NCI-H2227 (cell line): ENCODE results near the gene KANSL1.

ENCODE experiments used
- DNase-seq: peaks from one replicate; lab custom pipeline; 2025; ENCODE audit not compliant: unreplicated experiment; lab: John Stamatoyannopoulos, UW

Gene KANSL1

DNA sequence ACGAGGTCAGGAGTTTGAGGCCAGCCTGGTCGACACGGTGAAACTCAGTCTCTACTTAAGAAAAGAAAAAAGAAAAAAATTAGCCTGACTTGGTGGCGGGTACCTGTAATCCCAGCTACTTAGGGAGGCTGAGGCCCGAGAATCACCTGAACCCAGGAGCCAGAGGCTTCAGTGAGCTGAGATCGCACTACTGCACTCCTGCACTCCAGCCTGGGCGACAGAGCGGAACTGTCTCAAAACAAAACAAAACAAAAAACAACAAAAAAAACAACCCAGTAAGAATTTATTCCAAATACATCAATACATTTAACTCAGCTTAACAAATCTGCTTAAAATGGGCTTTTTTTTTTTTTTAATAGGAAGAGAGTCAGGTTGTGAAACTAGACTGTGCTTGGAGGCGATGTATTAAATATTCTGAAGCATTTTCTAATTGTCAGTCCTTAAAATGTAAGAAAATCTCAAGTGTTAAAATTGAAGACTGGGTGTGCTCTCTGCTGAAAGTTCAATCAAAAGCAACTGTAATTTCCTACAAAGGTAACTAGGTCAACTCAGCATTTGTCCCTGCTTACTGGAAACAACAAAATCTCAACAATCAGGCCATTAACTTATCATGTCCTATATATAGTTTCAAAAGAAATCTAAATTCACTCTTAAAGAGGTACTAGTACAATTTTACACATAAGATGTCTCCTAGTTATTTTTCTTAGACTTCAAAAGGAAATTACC is 23.2 kb downstream of the KANSL1 start:
- DNase-seq, result no peak

DNA sequence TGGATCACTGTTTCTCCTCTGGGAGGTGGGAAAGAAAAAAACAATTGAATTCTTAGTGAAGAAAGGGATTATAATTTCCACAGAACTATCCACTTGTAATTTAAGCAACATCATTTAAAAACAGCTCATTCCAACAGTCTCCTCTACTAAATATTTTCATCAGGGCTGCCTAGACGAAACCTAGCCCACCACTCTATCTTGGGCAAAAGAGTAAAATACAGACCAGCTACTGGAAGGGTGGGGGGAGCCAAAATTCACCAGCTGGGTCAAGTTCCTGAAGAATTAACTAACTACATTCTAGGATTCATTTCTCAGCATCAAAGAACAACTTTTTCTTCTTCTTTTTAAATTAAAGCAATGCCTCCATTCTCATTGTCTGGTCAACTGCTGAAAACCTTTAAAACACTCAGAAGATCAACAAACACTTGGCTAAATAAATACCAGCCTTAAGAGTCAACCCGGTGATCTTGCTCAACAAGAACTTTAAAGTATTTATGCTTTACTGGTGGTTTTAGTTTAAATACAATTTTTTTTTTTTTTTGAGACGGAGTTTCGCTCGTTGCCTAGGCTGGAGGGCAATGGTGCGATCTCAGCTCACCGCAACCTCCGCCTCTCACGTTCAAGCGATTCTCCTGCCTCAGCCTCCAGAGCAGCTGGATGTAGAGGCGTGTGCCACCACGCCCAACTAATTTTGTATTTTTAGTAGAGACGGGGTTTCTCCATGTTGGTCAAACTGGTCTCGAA is 25.2 kb downstream of the KANSL1 start:
- DNase-seq, result no peak

DNA sequence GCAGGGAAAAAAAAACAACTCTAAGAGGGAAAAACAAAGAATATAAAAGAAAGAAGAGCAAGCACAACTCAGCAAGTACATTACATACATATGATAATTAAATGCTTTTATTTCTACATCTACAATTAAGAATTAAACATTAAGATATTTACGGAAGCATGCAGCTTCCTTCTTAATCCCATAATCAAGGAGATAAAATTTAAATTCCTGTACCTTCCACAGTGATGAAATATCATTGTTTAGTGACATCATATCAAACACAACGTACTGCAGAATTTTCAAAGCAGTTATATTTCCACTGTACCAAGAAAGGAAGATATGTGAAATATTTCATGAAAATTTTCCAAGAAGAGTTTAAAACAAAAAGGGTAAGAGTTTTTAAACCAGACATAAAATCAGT is 26.0 kb downstream of the KANSL1 start:
- no peak for DNase-seq

DNA sequence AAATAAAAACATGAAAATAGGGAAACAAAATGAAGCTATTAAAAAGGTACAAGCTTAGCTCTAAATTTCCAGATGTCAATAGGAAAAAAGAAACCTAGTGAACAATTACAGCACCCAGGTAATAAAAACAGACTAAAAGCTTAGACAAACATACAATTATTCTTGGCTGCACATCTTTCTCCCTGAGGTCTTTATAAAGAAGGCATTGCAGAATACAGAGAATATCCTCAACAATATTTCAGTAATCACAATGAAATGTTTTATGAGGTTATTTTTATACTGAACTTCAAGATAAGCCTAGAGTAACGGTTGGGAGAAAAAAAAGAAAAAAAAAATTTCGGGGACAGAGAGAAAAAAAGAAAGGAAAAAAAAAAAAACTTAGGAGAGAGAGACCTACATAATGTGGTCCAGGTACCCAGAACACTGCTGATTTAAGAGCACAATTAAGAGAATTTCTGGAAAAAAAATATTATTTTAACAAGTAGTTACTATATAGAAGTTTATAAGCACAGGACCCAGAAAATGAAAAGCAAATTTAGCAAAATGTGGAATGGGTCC is 26.5 kb downstream of the KANSL1 start:
- DNase-seq, result no peak

DNA sequence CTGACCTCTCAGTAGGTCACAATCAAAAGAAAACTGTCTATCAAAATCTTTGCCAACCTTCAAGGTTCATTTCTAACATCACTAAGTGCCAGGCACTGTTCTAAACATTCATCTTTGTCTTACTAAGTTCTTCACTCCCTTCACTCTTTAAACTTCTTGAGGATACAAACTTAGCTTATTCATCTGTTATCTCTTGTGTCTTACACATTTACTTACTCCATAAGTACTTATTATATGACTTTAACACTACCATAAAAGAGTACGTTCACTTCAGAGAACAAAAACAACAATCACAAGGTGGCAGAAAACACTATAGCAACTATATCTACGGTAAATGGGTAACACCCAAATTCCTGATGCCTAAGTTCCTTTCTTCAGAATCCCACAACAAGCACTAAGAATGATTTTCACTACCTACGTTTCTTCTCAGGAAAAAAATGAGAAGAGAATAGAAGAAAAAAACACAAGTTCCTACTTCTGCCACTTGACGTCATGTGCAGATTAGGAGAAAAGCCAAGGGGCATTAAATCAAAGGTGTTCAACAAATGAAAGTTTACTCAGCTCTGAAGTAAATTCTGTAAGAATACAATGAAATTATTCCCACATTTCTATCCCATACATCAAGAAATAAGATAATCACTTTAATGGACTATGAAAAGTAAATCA is 29.2 kb downstream of the KANSL1 start:
- DNase-seq, result no peak

DNA sequence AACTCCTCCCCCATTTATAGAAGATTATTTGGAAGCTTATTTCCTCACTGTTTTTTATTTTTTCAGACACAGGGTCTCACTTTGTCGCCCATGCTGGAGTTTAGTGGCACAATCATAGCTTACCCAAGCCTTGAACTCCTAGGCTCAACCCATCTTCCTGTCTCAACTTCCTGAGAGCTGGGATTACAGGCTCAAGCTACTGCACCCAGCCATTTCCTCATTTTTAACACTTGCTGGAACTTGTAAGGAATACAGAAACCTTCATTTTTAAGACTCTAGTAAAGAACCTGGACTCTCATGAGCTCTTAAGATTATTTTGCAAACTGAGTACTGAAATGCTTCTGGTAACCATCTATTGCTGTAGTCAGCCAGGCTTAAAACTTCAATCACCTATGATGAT is 29.9 kb downstream of the KANSL1 start:
- DNase-seq, result no peak

DNA sequence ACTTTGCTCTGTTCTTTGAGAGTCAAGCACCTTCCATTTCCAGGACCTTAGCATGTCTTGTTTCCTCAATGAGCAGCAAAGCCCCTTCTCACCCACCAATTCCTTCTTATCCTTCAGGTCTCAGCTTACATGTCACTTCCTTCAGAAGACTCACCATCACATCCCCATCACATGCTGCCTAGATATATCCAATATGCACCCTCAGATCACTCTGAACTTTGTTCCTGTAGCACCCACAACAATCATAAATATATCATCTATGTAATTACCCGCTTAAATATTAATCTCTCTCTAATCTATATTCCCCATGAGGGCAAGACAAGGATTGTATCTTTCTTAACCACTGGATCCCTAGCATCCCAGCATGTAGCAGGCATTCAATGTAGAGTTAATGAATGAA is 30.4 kb downstream of the KANSL1 start:
- no peak for DNase-seq

DNA sequence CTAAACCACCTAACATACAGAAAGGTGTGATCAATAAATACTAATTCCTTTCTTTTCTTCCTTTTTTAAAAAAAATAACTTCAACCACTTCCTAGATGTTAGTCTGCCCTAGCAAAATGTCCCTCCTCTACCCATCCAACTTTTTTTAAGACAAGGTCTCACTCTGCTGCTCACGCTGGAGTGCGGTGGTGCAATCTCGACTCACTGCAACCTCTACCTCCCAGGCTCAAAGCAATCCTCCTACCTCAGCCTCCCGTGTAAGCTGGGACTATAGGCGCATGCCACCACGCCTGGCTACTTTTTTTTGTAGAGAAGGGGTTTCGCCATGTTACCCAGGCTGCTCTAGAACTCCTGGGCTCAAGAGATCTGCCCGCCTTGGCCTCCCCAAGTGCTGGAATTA is 33.1 kb downstream of the KANSL1 start:
- no peak for DNase-seq

DNA sequence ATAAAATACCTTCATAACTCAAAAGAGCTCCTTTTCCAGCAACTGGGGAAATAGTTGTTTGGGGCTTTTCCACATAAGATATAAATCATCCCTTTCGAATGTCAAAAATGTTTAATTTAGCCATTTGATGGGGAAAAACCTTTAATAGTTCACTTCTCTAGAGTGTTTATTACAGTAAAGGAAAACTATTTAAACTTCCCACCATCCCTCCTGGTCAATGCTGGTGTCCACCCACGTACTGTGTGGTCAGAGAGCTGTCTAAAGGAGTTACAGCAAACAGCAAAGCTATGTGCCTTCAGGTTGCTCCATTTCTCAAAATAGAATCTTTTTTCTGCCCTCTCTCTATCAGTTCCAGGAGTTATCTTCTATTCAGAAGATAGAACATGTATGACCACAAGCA is 33.5 kb downstream of the KANSL1 start:
- no peak for DNase-seq

DNA sequence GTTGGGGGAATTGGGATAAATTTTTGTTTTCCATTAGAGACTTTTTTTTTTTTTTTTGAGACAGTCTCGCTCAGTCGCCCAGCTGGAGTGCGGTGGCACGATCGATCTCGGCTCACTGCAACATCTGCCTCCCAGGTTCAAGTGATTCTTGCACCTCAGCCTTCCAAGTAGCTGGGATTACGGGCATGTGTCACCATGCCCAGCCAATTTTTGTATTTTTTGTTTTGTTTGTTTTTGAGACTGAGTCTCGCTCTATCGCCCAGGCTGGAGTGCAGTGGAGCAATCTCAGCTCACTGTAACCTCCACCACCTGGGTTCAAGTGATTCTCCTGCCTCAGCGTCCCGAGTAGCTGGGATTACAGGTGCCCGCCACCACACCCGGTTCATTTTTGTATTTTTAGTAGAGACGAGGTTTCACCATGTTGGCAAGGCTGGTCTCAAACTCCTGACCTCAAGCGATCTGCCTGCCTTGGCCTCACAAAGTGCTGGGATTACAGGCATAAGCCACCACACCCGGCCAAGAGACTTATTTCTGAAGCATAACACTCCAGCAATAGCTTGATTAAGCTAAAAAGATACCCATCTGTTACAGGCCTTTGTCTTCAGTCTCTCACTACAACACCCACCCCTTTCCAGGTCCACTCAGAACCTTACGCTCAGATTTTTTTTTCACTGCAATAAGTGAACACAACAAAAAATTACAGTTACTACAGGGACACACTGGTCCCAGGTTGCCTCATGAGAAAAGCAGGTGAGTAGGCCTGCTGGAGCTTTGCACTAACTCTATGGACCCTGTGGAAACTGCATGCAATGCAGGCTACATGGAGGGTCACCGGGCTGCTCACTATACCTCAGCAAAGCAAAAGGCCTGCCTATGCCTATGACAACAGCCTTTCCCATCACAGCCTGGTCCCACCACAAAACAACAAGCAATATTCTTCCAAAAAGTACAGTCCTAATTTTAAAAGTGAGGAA is 34.6 kb downstream of the KANSL1 start:
- DNase-seq, result peak; percentile 29

DNA sequence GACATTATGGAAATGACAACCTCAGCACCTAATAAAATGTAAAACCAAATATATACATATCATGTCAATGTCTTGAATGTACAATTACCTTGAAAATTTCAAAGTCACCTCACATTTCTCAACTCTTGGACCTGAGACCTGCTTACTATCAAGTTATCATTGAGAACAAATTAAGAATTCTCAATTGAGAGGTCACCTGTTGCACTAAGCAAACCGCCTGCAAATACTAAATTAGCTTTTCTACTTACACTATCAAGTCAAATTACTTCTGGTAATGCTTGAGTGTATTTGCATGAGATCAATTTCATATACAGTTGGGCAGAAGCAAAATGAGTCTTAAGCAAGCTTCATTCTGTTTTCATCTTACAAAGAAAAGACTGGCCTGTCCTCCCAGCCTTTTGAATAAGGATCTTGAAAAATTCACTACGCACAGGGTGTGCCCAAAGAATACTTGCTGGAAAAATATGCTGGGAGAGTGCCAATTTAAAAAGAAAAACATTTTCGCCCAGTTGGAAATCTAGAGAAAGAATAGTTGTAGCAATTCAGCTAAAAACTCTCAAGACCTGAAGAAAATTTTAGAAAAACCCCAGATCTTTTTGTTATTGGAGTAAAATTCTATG is 35.7 kb downstream of the KANSL1 start:
- DNase-seq, result no peak

DNA sequence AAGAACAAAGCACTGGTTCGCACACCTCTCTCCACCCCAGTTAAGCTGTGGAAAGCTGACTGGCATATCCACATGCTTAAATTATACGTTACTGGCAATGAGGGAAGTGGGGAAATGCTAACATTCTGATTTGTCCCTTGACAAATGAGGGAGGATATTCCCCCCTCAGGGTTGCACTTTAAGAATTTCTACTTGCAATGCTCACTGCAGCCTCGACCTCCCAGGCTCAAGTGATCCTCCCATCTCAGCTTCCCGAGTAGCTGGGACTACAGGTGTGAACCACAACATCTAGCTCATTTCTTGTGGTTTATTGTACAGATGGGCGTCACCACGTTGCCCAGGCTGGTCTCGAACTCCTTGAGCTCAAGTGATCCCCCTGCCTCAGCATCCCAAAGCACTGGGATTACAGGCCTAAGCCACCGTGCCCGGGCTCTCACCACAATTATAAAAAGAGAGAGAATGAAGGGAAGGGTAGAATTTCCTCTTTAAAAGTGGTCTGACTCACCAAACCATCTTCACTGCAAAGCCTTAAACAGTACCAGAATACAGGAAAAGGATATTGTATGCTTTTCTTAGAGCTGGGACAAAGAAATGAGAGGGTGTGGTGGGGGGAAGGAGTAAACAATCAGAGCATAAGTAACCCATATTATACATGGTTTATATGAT is 38.9 kb downstream of the KANSL1 start:
- peak; percentile 27 for DNase-seq

DNA sequence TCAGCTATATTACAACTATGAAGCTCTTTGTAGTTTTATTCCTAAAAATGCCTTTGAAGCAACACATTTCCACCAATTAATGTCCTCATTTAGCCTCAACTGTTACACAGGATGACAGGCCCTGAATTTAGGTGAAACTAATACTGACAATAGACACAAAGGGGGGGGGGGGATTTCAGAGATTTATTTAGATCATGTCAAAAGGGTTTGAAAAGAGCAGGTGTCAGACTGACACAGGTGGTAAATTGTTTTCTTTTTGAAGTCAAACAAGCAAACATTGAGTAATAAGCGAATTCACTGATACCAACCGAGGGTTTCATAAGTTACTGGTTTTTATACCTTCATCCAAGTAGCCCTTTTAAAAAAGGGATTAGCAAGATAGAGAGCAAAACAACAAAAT is 40.8 kb downstream of the KANSL1 start:
- DNase-seq, result no peak

DNA sequence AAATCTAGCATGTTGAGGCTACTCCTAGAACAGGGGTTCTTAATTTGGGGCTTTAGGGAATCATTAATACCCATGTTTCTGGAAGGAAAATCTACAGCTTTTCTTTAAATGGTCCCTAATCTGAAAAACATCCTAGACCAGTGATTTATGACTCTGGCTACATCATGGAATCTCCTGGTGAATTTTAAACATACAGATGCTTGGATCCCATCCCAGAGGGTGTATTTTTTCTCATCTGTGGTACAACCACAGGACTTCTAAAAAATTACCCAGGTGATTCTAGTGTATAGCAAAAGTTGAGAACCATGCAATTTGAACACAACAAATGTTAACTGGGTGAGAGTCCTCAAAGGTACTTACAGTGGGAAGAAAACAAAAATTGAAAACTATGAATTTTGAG is 41.5 kb downstream of the KANSL1 start:
- DNase-seq, result no peak

DNA sequence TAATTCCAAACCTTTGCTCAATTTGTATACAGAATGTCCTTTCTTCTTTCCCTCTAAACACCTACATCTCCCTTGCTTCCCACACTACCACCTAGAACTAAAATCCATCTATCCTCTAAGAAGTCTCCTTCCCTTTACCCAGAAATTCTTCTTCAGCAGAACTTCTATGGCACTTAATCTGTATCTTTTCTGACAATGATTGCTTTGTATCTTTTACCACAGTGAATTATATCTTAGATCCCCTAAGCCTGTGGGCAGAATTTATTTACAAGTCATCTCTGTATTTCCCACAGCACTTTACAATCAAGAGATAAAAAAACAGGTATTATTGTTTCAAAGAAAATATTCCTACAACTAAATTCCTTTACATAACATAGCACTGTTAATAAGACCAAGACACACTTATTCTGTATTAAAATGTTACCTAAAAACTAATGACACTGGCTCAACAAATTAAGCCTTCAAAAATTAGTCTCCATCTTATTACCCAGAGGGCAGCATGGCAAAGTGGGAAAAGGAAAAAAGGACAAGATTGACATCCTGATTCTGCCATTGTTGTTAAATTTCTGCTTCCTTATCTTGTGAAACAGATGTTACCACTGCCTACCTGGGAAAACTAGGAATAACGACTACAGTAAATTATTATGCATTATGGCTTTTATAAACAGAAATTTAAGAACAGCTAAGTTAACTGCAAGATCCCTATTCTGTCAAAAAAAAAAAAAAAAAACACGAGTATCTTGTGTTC is 42.8 kb downstream of the KANSL1 start:
- DNase-seq, result no peak

DNA sequence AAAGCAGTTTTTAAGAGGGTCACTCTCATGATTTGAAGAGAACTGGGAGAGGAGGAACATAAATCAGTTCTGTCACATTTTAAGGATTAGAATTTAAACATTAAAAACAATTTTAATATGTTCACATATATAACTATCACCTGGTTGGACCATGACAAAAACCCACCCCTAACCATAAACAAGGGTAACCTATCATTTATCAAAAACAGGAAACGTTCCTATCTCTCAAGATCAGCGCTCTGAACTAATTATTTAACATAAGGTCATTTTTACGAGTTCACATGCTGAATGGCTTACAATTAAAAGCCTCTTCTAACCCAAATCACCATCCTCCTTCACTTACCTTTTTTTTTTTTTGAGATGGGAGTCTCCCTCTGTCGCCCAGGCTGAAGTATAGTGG is 45.0 kb downstream of the KANSL1 start:
- DNase-seq, result no peak

DNA sequence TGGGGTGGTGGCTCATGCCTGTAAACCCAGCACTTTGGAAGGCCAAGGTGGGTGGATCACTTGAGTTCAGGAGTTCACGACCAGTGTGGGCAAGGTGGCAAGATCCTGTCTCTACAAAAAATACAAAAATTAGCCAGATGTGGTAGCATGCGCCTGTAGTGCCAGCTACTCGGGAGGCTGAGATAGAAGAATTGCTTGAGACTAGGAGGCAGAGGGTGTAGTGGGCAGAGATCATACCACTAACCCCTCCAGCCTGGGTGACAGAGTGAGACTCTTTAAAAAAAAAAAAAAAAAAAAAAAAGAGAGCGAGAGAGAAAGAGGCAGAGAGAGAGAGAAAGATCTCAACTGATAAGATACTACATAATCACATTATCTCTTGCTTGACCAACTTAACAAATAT is 45.9 kb downstream of the KANSL1 start:
- no peak for DNase-seq

DNA sequence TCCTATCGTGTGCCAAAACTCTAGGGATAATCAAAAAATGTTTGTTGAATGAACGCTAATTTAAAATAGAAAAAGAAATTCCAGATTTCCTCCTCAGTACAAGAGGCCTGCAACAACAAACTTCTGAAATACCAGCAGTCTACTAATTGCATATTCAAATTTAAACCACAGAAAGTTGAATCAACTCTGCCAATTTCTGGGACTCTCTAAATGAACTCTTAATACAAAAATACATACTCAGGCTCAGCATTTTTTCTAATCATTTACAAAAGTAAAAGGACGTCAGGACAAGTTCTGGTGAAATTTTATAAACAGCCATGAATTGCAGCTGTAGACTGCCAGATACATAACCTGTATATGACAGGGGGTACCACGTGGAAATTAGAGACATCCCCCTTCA is 49.0 kb downstream of the KANSL1 start:
- no peak for DNase-seq

DNA sequence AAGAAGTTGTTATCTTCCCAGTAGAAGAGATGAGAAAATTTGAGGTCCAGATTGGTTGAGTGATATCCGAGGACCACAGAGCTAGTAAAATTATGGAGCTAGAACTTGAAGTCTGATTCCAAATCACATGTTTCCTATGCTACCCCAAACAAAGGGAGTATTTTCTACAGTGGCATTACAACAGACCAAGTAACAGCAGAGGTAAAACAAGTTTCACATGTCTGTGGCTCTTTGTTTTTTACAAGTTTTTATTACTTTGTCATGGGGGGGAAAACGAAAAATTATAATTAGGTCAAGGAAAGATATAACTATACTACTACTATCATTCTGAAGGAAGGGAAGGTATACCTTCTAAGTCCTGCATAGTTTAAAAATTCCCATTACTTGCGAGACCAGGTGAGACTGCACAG is 49.4 kb downstream of the KANSL1 start:
- no peak for DNase-seq
